Measurements from ENCODE around the gene FBXO31. TPM values are rescaled to one million over a fixed set of nuclear protein-coding genes. Genes with fewer than 3 reads are reported as not detected.
A peak's percentile ranks its signal among the peaks of the same experiment; 100 is the strongest.

The FBXO31 gene
- total RNA-seq, 6 experiments from 2014 or later: 23.0 to 30.0 (median 25.1) TPM

DNA sequence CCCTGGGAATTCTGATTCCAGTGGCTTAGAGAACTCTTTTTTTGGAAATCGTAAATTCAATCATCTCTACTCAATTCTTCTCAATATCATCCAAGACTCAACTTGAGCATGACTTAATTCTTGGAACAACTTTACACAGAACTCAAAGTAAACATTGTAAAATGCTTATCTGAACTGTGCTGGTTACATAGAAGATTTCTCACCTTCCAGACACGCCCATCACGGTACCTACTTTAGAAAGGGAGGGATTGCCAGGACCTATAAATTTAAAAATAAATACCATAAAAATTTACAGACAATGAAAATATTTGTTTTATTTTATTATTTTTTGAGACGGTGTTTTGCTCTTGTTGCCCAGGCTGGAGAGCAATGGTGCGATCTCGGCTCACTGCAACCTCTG lies 35.1 kb upstream of the FBXO31 start:
- H3K36me3 Mint-ChIP-seq (ENCODE audit: low read depth): peaks cover 26% of the 10 kb centered on the region

GRCh38 chr16:87418216-87418615 lies 34.6 kb upstream of the FBXO31 start:
- Mint-ChIP-seq H3K4me3 (no peak overlapping the region), H3K4me1 (ENCODE audit: low read depth) (no peaks in the 10 kb centered on the region), H3K36me3 (ENCODE audit: low read depth) (peaks cover 30% of the 10 kb centered on the region), H3K27me3 (ENCODE audit: insufficient read depth) (peaks cover 2% of the 10 kb centered on the region; the same call in 1 of the 2 replicates), H3K9me3 (no peaks in the 10 kb centered on the region), H3K27ac (no peak overlapping the region)
- TF ChIP-seq CTCF (IDR thresholded peaks at IDR 0.05): 0 out of 2 replicates have a peak, but pooled peaks have one; percentile 7
- no peak for DNase-seq

More for the DNA sequence above, 35.1 kb upstream of the FBXO31 start:
- no peak for TF ChIP-seq CTCF (IDR thresholded peaks at IDR 0.05)
- Mint-ChIP-seq H3K27me3 (ENCODE audit: insufficient read depth) (peaks cover 2% of the 10 kb centered on the region; the same call in 1 of the 2 replicates), H3K27ac (no peak overlapping the region), H3K4me1 (ENCODE audit: low read depth) (no peaks in the 10 kb centered on the region), H3K4me3 (no peak overlapping the region), H3K9me3 (no peaks in the 10 kb centered on the region)
- no peak for DNase-seq

DNA sequence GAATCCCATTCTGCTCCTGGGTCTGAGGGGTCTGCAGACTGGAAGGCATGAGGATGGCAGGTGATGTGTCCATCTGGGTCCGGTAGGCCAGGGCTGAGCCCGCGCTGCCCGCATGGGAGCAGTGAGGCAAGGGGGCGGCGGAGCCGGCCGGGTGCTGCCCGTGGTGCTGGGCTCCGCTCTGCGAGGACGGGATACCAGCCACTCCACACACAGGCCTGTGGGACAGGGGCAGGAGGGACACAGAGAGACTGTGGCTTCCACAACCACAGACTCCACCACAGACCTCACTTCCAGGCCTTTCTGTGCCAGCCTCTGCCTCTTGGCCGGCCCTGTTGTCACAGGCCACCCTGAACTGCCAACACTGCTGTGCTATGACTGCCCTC lies 33.9 kb upstream of the FBXO31 start:
- Mint-ChIP-seq H3K9me3 (no peaks in the 10 kb centered on the region), H3K4me1 (ENCODE audit: low read depth) (no peaks in the 10 kb centered on the region), H3K4me3 (no peak overlapping the region), H3K36me3 (ENCODE audit: low read depth) (peaks cover 27% of the 10 kb centered on the region), H3K27me3 (ENCODE audit: insufficient read depth) (peaks cover 2% of the 10 kb centered on the region; the same call in 1 of the 2 replicates), H3K27ac (no peak overlapping the region)
- no peak for TF ChIP-seq CTCF (IDR thresholded peaks at IDR 0.05)
- no peak for DNase-seq

DNA sequence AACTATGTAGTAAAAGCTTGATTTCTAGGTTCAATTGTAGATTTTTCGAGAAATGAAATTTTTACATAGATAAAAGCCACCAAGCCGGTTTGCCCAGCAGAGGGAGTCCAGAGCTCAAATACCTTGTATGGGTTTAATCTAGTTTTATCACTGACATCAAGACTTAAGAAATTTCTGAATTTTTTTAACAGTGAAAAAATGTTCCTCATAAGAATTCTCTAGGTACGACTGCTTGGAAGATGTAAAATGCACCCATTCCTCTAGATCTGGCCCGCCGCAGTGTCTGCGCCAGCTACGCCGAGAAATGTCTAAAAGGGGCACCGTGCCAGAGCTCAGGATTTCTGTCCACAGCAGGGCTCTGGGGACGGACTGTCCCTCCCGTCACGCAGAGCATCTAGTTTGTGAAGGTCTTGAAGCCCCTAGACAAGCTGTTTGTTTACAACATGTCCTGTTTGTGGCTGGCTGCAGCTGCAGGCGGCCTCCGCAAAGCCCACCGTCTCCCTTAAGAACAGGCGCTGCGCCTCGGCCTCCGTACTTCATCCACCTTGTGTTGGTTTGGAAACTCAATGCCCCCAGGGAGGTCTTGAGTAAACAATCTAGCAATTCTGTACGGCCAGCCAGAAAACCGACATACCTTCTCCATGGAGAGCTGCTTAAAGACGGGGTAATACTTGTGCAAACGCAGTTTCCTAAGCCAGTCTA lies 33.4 kb upstream of the FBXO31 start:
- Mint-ChIP-seq H3K9me3 (no peaks in the 10 kb centered on the region), H3K27me3 (ENCODE audit: insufficient read depth) (peaks cover 2% of the 10 kb centered on the region; the same call in 1 of the 2 replicates), H3K4me1 (ENCODE audit: low read depth) (no peaks in the 10 kb centered on the region), H3K36me3 (ENCODE audit: low read depth) (peaks cover 26% of the 10 kb centered on the region), H3K27ac (no peak overlapping the region), H3K4me3 (no peak overlapping the region)
- DNase-seq: peak; percentile 46
- TF ChIP-seq CTCF (IDR thresholded peaks at IDR 0.05): peak; percentile 92

GRCh38 chr16:87415441-87415840 lies 31.9 kb upstream of the FBXO31 start:
- H3K27me3 Mint-ChIP-seq (ENCODE audit: insufficient read depth): peaks cover 2% of the 10 kb centered on the region; the same call in 1 of the 2 replicates
- no peak for DNase-seq
- H3K9me3 Mint-ChIP-seq: no peaks in the 10 kb centered on the region
- no peaks in the 10 kb centered on the region for H3K4me1 Mint-ChIP-seq (ENCODE audit: low read depth)
- no peak overlapping the region for H3K4me3 Mint-ChIP-seq
- peaks cover 23% of the 10 kb centered on the region for H3K36me3 Mint-ChIP-seq (ENCODE audit: low read depth)
- no peak overlapping the region for H3K27ac Mint-ChIP-seq
- no peak for TF ChIP-seq CTCF (IDR thresholded peaks at IDR 0.05)
